ENCODE results near the gene SIAH3. TPM values are rescaled to one million over a fixed set of nuclear protein-coding genes. Genes with fewer than 3 reads are reported as not detected.

The SIAH3 gene
- total and polyA plus RNA-seq, 4 donors, result under 0.01 TPM; not detected in 3

DNA sequence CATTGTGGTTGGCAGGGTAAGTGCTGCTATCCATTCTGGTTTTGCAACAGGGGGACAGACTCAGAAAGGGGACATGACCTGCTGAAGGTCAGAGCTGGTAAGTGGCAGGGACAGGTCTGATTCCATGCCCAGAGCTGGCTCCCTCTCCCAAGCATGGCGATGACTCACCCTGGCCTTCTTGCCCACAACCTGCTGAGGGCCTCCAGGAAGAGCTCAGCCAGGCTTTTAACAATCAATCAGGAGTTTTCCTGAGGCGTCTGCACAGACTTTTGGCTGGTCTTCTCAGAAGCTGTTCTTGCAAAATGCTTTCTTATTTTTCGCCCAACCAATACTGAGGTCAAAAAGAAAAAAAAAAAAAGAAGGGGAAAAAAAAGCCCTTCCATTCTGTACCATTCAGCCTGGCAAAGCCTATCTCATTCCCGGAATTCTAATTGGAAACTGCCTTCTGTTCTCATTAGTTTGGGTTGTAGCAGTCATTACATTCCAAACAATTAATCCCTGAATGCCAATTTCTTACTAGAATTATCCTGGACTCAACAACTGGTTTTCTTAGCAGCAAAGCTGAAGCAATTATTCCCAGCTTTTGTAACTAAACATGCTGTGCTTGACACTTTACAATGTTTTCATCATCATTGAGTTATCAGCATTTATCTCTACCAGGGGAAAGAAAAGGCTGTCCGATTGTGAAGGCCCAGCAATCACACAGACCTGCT, 17.7 kb downstream of the SIAH3 start:
- Histone ChIP-seq H3K4me1 (ENCODE audit: control insufficient read depth in 4 of 4, insufficient read depth in 4 of 4, low read length in 3 of 4) (no peaks in the 10 kb centered on the region), H3K9me3 (ENCODE audit: control insufficient read depth in 4 of 4, low read length in 3 of 4) (no peaks in the 10 kb centered on the region), H3K36me3 (ENCODE audit: control insufficient read depth in 4 of 4, insufficient read depth in 3 of 4, low read depth in 1 of 4, low read length in 3 of 4) (no peaks in the 10 kb centered on the region), H3K9ac (ENCODE audit: low read depth in 1 of 2, low read length in 2 of 2) (no peak overlapping the region), H3K27me3 (ENCODE audit: control insufficient read depth in 4 of 4, insufficient read depth in 4 of 4, low read length in 3 of 4) (no peaks in the 10 kb centered on the region), H3K4me3 (ENCODE audit: low read depth in 1 of 3, low read length in 3 of 3) (no peak overlapping the region), H3K27ac (ENCODE audit: low read depth in 1 of 2, low read length in 2 of 2) (no peak overlapping the region)
- no peak for DNase-seq (ENCODE audit: low spot score)
- 76% methylated on average over 5 of the region's 5 CpGs for WGBS
- TF ChIP-seq YY1 (IDR thresholded peaks at IDR 0.05), result no peak
- no peak for TF ChIP-seq JUND (IDR thresholded peaks at IDR 0.05)
- no peak for TF ChIP-seq GABPA (IDR thresholded peaks at IDR 0.05 in 1 of 2, conservative IDR thresholded peaks at IDR 0.05 in 1 of 2)
- TF ChIP-seq, protein P1, sequence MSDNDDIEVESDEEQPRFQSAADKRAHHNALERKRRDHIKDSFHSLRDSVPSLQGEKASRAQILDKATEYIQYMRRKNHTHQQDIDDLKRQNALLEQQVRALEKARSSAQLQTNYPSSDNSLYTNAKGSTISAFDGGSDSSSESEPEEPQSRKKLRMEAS (IDR thresholded peaks at IDR 0.05), result no peak
- TF ChIP-seq, protein P2, sequence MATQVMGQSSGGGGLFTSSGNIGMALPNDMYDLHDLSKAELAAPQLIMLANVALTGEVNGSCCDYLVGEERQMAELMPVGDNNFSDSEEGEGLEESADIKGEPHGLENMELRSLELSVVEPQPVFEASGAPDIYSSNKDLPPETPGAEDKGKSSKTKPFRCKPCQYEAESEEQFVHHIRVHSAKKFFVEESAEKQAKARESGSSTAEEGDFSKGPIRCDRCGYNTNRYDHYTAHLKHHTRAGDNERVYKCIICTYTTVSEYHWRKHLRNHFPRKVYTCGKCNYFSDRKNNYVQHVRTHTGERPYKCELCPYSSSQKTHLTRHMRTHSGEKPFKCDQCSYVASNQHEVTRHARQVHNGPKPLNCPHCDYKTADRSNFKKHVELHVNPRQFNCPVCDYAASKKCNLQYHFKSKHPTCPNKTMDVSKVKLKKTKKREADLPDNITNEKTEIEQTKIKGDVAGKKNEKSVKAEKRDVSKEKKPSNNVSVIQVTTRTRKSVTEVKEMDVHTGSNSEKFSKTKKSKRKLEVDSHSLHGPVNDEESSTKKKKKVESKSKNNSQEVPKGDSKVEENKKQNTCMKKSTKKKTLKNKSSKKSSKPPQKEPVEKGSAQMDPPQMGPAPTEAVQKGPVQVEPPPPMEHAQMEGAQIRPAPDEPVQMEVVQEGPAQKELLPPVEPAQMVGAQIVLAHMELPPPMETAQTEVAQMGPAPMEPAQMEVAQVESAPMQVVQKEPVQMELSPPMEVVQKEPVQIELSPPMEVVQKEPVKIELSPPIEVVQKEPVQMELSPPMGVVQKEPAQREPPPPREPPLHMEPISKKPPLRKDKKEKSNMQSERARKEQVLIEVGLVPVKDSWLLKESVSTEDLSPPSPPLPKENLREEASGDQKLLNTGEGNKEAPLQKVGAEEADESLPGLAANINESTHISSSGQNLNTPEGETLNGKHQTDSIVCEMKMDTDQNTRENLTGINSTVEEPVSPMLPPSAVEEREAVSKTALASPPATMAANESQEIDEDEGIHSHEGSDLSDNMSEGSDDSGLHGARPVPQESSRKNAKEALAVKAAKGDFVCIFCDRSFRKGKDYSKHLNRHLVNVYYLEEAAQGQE (IDR thresholded peaks at IDR 0.05), result no peak
- no peak for TF ChIP-seq FOXA1 (IDR thresholded peaks at IDR 0.05)
- no peak for TF ChIP-seq SP1 (IDR thresholded peaks at IDR 0.05)
- TF ChIP-seq NR2F2 (IDR thresholded peaks at IDR 0.05), result no peak
- TF ChIP-seq FOXA2 (IDR thresholded peaks at IDR 0.05), result no peak
- TF ChIP-seq, protein P3, sequence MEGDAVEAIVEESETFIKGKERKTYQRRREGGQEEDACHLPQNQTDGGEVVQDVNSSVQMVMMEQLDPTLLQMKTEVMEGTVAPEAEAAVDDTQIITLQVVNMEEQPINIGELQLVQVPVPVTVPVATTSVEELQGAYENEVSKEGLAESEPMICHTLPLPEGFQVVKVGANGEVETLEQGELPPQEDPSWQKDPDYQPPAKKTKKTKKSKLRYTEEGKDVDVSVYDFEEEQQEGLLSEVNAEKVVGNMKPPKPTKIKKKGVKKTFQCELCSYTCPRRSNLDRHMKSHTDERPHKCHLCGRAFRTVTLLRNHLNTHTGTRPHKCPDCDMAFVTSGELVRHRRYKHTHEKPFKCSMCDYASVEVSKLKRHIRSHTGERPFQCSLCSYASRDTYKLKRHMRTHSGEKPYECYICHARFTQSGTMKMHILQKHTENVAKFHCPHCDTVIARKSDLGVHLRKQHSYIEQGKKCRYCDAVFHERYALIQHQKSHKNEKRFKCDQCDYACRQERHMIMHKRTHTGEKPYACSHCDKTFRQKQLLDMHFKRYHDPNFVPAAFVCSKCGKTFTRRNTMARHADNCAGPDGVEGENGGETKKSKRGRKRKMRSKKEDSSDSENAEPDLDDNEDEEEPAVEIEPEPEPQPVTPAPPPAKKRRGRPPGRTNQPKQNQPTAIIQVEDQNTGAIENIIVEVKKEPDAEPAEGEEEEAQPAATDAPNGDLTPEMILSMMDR (IDR thresholded peaks at IDR 0.05; ENCODE audit: low read depth, low read length, missing input control), result no peak
- no peak for TF ChIP-seq RAD21 (IDR thresholded peaks at IDR 0.05)

DNA sequence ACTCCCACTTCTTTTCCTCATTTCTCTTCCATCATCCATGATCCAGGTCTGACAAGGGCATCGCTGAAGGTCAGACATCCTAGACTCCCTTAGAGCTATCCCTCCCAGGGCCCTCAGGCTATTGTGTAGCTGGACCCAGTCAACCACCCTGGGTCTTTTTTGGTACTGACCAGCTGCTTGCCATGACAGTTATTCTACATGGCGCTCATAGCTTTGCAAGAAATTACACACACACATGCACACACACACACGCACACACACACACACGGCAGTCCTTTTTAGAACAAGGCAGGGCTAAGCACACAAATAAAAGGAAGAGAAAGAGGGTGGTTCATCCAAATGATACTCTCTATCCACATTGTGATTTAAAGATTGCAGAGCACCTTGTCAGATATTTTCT, 18.3 kb downstream of the SIAH3 start:
- H3K36me3 ChIP-seq (ENCODE audit: control insufficient read depth in 4 of 4, insufficient read depth in 3 of 4, low read depth in 1 of 4, low read length in 3 of 4), result no peaks in the 10 kb centered on the region
- WGBS, result 83% methylated on average over 4 of the region's 4 CpGs
- H3K27me3 ChIP-seq (ENCODE audit: control insufficient read depth in 4 of 4, insufficient read depth in 4 of 4, low read length in 3 of 4), result no peaks in the 10 kb centered on the region
- no peak overlapping the region for H3K9ac ChIP-seq (ENCODE audit: low read depth in 1 of 2, low read length in 2 of 2)
- TF ChIP-seq NR2F2 (IDR thresholded peaks at IDR 0.05), result no peak
- TF ChIP-seq FOXA2 (IDR thresholded peaks at IDR 0.05), result no peak
- no peak for TF ChIP-seq GABPA (IDR thresholded peaks at IDR 0.05 in 1 of 2, conservative IDR thresholded peaks at IDR 0.05 in 1 of 2)
- no peak for TF ChIP-seq HNF4A (conservative IDR thresholded peaks at IDR 0.05)
- TF ChIP-seq JUND (IDR thresholded peaks at IDR 0.05), result no peak
- TF ChIP-seq, protein P2 (IDR thresholded peaks at IDR 0.05), result no peak
- TF ChIP-seq YY1 (IDR thresholded peaks at IDR 0.05), result no peak
- TF ChIP-seq, protein P3 (IDR thresholded peaks at IDR 0.05; ENCODE audit: low read depth, low read length, missing input control), result no peak
- TF ChIP-seq SP1 (IDR thresholded peaks at IDR 0.05), result no peak
- TF ChIP-seq, protein P4, sequence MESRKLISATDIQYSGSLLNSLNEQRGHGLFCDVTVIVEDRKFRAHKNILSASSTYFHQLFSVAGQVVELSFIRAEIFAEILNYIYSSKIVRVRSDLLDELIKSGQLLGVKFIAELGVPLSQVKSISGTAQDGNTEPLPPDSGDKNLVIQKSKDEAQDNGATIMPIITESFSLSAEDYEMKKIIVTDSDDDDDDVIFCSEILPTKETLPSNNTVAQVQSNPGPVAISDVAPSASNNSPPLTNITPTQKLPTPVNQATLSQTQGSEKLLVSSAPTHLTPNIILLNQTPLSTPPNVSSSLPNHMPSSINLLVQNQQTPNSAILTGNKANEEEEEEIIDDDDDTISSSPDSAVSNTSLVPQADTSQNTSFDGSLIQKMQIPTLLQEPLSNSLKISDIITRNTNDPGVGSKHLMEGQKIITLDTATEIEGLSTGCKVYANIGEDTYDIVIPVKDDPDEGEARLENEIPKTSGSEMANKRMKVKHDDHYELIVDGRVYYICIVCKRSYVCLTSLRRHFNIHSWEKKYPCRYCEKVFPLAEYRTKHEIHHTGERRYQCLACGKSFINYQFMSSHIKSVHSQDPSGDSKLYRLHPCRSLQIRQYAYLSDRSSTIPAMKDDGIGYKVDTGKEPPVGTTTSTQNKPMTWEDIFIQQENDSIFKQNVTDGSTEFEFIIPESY (IDR thresholded peaks at IDR 0.05), result no peak
- TF ChIP-seq HNF4G (IDR thresholded peaks at IDR 0.05), result no peak
- no peak for TF ChIP-seq TAF1 (conservative IDR thresholded peaks at IDR 0.05)
- H3K4me1 ChIP-seq (ENCODE audit: control insufficient read depth in 4 of 4, insufficient read depth in 4 of 4, low read length in 3 of 4), result no peaks in the 10 kb centered on the region
- DNase-seq (ENCODE audit: low spot score), result no peak
- H3K27ac ChIP-seq (ENCODE audit: low read depth in 1 of 2, low read length in 2 of 2), result no peak overlapping the region
- no peaks in the 10 kb centered on the region for H3K9me3 ChIP-seq (ENCODE audit: control insufficient read depth in 4 of 4, low read length in 3 of 4)
- H3K4me3 ChIP-seq (ENCODE audit: low read depth in 1 of 3, low read length in 3 of 3), result no peak overlapping the region

Data from liver (tissue), 9 donors.